HG03457 (cell line): ENCODE measurements around the gene TRA2A.
A peak's percentile ranks its signal among the peaks of the same experiment; 100 is the strongest.
"Not testable (repeated sequence)": the region's sequence is repeated elsewhere in the genome, so short reads cannot be mapped to it uniquely, and the experiment has no call there.

Experiments
- ATAC-seq: cut with Tn5 transposase; IDR thresholded peaks from one replicate; pipeline ENCODE4 v1.9.1; 2021; ENCODE audit warnings: moderate number of reproducible peaks; ENCODE audit not compliant: unreplicated experiment

The TRA2A gene

GRCh38 chr7:23531794-23532489, at the start of gene TRA2A:
TRA2A (minus strand) TSS chr7:23531981; CDS start chr7:23531824, 157 bp downstream.
- ATAC-seq, result peak; percentile 89

GRCh38 chr7:23570592-23571200, 38.9 kb upstream of the TRA2A start:
- ATAC-seq, result no peak

- ATAC-seq, result no peak
Observed at GRCh38 chr7:23558303-23558702, 26.5 kb upstream of the TRA2A start.

GRCh38 chr7:23547662-23548061, 15.9 kb upstream of the TRA2A start:
- ATAC-seq, result no peak

- no peak for ATAC-seq
Observed at GRCh38 chr7:23546897-23547572, 15.3 kb upstream of the TRA2A start.

- no peak for ATAC-seq
Observed at GRCh38 chr7:23545493-23545892, 13.7 kb upstream of the TRA2A start.

- peak; percentile 66 for ATAC-seq
Observed at GRCh38 chr7:23544913-23545354, 13.2 kb upstream of the TRA2A start.

GRCh38 chr7:23542752-23543151, 11.0 kb upstream of the TRA2A start:
- ATAC-seq, result no peak

- ATAC-seq, result no peak
Observed at GRCh38 chr7:23539494-23539907, 7.7 kb upstream of the TRA2A start.

- no peak for ATAC-seq
Observed at GRCh38 chr7:23538301-23538700, 6.5 kb upstream of the TRA2A start.

- ATAC-seq, result no peak
Observed at GRCh38 chr7:23533238-23533604, 1.4 kb upstream of the TRA2A start.

- no peak for ATAC-seq
Observed at GRCh38 chr7:23532490-23533237, 883 bp upstream of the TRA2A start.

- peak; percentile 13 for ATAC-seq
Observed at GRCh38 chr7:23531050-23531793, 559 bp downstream of the TRA2A start.

- peak; percentile 36 for ATAC-seq
Observed at GRCh38 chr7:23530405-23530804, 1.4 kb downstream of the TRA2A start.

- no peak for ATAC-seq
Observed at GRCh38 chr7:23529262-23529859, 2.4 kb downstream of the TRA2A start.

- ATAC-seq, result not testable (repeated sequence)
Observed at GRCh38 chr7:23525611-23526010, 6.2 kb downstream of the TRA2A start.

- no peak for ATAC-seq
Observed at GRCh38 chr7:23524473-23524872, 7.3 kb downstream of the TRA2A start.

GRCh38 chr7:23523486-23524075, 8.2 kb downstream of the TRA2A start:
- no peak for ATAC-seq

GRCh38 chr7:23520582-23520981, 11.2 kb downstream of the TRA2A start:
- no peak for ATAC-seq

GRCh38 chr7:23514755-23515154, 17.0 kb downstream of the TRA2A start:
- ATAC-seq, result no peak
